Bronchial epithelial cell (primary cell): Measurements from ENCODE around the gene SIM2. TPM values are rescaled to one million over a fixed set of nuclear protein-coding genes. Genes with fewer than 3 reads are reported as not detected.

ENCODE experiments used
- DNase-seq: peaks from one replicate; pipeline ENCODE4 v3.0.0-alpha.2; 2010; ENCODE audit warnings: low read depth
- FAIRE-seq: peaks from 2 replicates; lab custom pipeline; 2011; peaks lifted over from hg19 to GRCh38; lab: Jason Lieb, UNC
- H3K27me3 ChIP-seq: 2 replicates; pipeline ENCODE4 v1.5.1; 2011; ENCODE audit warnings: low read length; ENCODE audit not compliant: control insufficient read depth, insufficient read depth
- H3K36me3 ChIP-seq: 2 replicates; pipeline ENCODE4 v1.5.1; 2011; ENCODE audit warnings: low read length; ENCODE audit not compliant: control insufficient read depth, insufficient read depth
- H3K4me3 ChIP-seq: 2 replicates; pipeline ENCODE4 v1.5.1; 2011; ENCODE audit warnings: mild to moderate bottlenecking, low read depth, low read length, control low read depth
- CTCF ChIP-seq: IDR thresholded peaks from 2 replicates; pipeline ENCODE4 v1.5.1; 2011; ENCODE audit warnings: mild to moderate bottlenecking, moderate library complexity, low read length, control low read depth, inconsistent platforms; ENCODE audit not compliant: insufficient read depth, severe bottlenecking
- total RNA-seq: library from RNA; depleted of rRNA; stranded (reverse); fragments of >200 nt; gene quantifications from 2 replicates; pipeline ENCODE4 v1.2.1, GENCODE V29; 2014

SIM2 gene
- total RNA-seq, 1 donor from 2014 or later: 0.26 TPM

GRCh38 chr21:36706951-36707762, 8.2 kb downstream of the SIM2 start:
- no peaks in the 10 kb centered on the region for H3K36me3 ChIP-seq
- H3K27me3 ChIP-seq: peaks cover 75% of the 10 kb centered on the region
- DNase-seq (no peak), FAIRE-seq (no peak)
- H3K4me3 ChIP-seq: no peak overlapping the region
- peak; percentile 7 for TF ChIP-seq CTCF

- no peaks in the 10 kb centered on the region for H3K36me3 ChIP-seq
- H3K4me3 ChIP-seq: no peak overlapping the region
- FAIRE-seq (no peak), DNase-seq (no peak)
- H3K27me3 ChIP-seq: peaks cover 70% of the 10 kb centered on the region
- TF ChIP-seq CTCF: no peak
Measured at GRCh38 chr21:36707763-36708285, 8.9 kb downstream of the SIM2 start.

- Histone ChIP-seq H3K4me3 (no peak overlapping the region), H3K36me3 (no peaks in the 10 kb centered on the region), H3K27me3 (peaks cover 64% of the 10 kb centered on the region)
- FAIRE-seq: no peak
- TF ChIP-seq CTCF: no peak
- DNase-seq: no peak
Measured at GRCh38 chr21:36708286-36709029, 9.5 kb downstream of the SIM2 start.

- no peak for FAIRE-seq
- TF ChIP-seq CTCF: no peak
- no peak for DNase-seq
- no peak overlapping the region for H3K4me3 ChIP-seq
- peaks cover 58% of the 10 kb centered on the region for H3K27me3 ChIP-seq
- no peaks in the 10 kb centered on the region for H3K36me3 ChIP-seq
Measured at GRCh38 chr21:36709030-36709867, 10.3 kb downstream of the SIM2 start.

GRCh38 chr21:36709868-36710728, 11.2 kb downstream of the SIM2 start:
- H3K27me3 ChIP-seq: peaks cover 52% of the 10 kb centered on the region
- no peak for DNase-seq

More at GRCh38 chr21:36709868-36710728, 11.2 kb downstream of the SIM2 start:
- Histone ChIP-seq H3K4me3 (no peak overlapping the region), H3K36me3 (no peaks in the 10 kb centered on the region)
- no peak for FAIRE-seq
- no peak for TF ChIP-seq CTCF
